GM12878 (cell line): Measurements from ENCODE around the gene SFT2D2. TPM values are rescaled to one million over a fixed set of nuclear protein-coding genes. Genes with fewer than 3 reads are reported as not detected.

Experiments used
- ATAC-seq: fragments of 200-7000 bp; cut with Tn5 transposase; 3 replicates; pipeline ENCODE4 v1.9.1; 2020; ENCODE audit warnings: mild to moderate bottlenecking, moderate library complexity
- BruUV-seq: library from RNA; stranded (reverse); fragments of 400-500 nt; replicated peaks from 2 replicates; lab custom pipeline; 2021; lab: Mats Ljungman, UMichigan
- CTCF ChIA-PET: fragments of 300-600 bp; sonication (Branson Sonifier 250); formaldehyde crosslinking; extraction: SDS; loops from one replicate; lab custom pipeline; 2021; ENCODE audit warnings: inconsistent platforms; lab: Yijun Ruan, JAX
- POLR2A ChIA-PET: fragments of 350-600 bp; formaldehyde crosslinking; extraction: SDS; loops from one replicate; lab custom pipeline; 2021; ENCODE audit warnings: inconsistent platforms; lab: Charles Lee
- RAD21 ChIA-PET: fragments of 300-600 bp; sonication (Branson Sonifier 250); formaldehyde crosslinking; loops from one replicate; lab custom pipeline; 2023; ENCODE audit warnings: antibody characterized with exemption; ENCODE audit not compliant: unreplicated experiment; lab: Charles Lee
- SMC1A ChIA-PET: fragments of 300-600 bp; sonication (Branson Sonifier 250); formaldehyde crosslinking; loops from one replicate; lab custom pipeline; 2023; ENCODE audit not compliant: unreplicated experiment, uncharacterized antibody; lab: Charles Lee
- DNase-seq: peaks from one replicate; pipeline ENCODE4 v3.0.0-alpha.2; 2011; ENCODE audit warnings: low read depth, low spot score
- FAIRE-seq: peaks from 3 replicates; lab custom pipeline; 2011; peaks lifted over from hg19 to GRCh38; lab: Jason Lieb, UNC
- H2AFZ ChIP-seq: 2 replicates; pipeline ENCODE4 v1.6.0; 2011; ENCODE audit warnings: low read depth, low read length, control low read depth; ENCODE audit not compliant: control insufficient read depth
- H3K27ac ChIP-seq: 2 replicates; pipeline ENCODE4 v1.5.1; 2011; ENCODE audit warnings: control low read depth; ENCODE audit not compliant: control insufficient read depth, insufficient read depth
- H3K27me3 ChIP-seq, 2 experiments: replicated peaks in 1 of 2; 2 replicates each; pipeline versions ENCODE4 v1.6.0 to v1.6.1; 2011; ENCODE audit warnings: low read length in 1 of 2; ENCODE audit not compliant: control insufficient read depth in 2 of 2, insufficient read depth in 2 of 2
- H3K36me3 ChIP-seq, 2 experiments: 2 replicates each; pipeline ENCODE4 v1.5.1; 2011; ENCODE audit warnings: low read length in 1 of 2; ENCODE audit not compliant: control insufficient read depth in 2 of 2, insufficient read depth in 2 of 2
- H3K4me1 ChIP-seq: 2 replicates; pipeline ENCODE4 v1.6.1; 2011; ENCODE audit warnings: mild to moderate bottlenecking, low read length, moderate library complexity, mixed read lengths; ENCODE audit not compliant: control insufficient read depth, insufficient read depth
- H3K4me2 ChIP-seq: 2 replicates; pipeline ENCODE4 v1.6.0; 2011; ENCODE audit warnings: control low read depth; ENCODE audit not compliant: control insufficient read depth, insufficient read depth
- H3K4me3 ChIP-seq: fragments of 200-600 bp; sonication (generic); 2 replicates; pipeline ENCODE4 v1.5.1; 2016
- H3K79me2 ChIP-seq: 2 replicates; pipeline ENCODE4 v1.6.0; 2011; ENCODE audit warnings: low read length; ENCODE audit not compliant: control insufficient read depth, insufficient read depth
- H3K9ac ChIP-seq: 2 replicates; pipeline ENCODE4 v1.8.0; 2011; ENCODE audit warnings: low read length, control low read depth, mixed read lengths; ENCODE audit not compliant: control insufficient read depth, insufficient read depth
- H3K9me3 ChIP-seq: replicated peaks from 3 replicates; pipeline ENCODE4 v1.5.1; 2011; ENCODE audit warnings: mild to moderate bottlenecking, low read length; ENCODE audit not compliant: control insufficient read depth, insufficient read depth
- H4K20me1 ChIP-seq: 2 replicates; pipeline ENCODE4 v1.6.0; 2011; ENCODE audit not compliant: control insufficient read depth, insufficient read depth
- ASH2L ChIP-seq: fragments of 300-600, 200-600 bp; sonication (generic); IDR thresholded peaks from 2 replicates; pipeline ENCODE4 v1.6.1; 2017; ENCODE audit warnings: low read depth, mild to moderate bottlenecking, borderline replicate concordance
- CEBPB ChIP-seq, 2 experiments: fragments of 150-350 bp in 1 of 2; IDR thresholded peaks; 2 replicates each; pipeline ENCODE4 v1.6.1; 2012 to 2014; ENCODE audit warnings: low read depth in 2 of 2, low read length in 2 of 2, borderline replicate concordance in 1 of 2, inconsistent platforms in 1 of 2
- ETV6 ChIP-seq, 2 experiments: fragments of 450-650 bp in 1 of 2; IDR thresholded peaks in 1 of 2; conservative IDR thresholded peaks in 1 of 2; 2 replicates each; pipeline ENCODE4 v1.6.1; 2014; ENCODE audit warnings: antibody characterized with exemption in 1 of 2, borderline replicate concordance in 1 of 2, low read depth in 1 of 2, mild to moderate bottlenecking in 1 of 2, moderate library complexity in 1 of 2
- GABPA ChIP-seq: IDR thresholded peaks from 2 replicates; pipeline ENCODE4 v1.6.1; 2014; ENCODE audit warnings: antibody characterized with exemption, low read depth, mild to moderate bottlenecking, inconsistent platforms
- IRF4 ChIP-seq: IDR thresholded peaks from 2 replicates; pipeline ENCODE4 v1.6.1; 2011; ENCODE audit warnings: low read depth, low read length
- PAX8 ChIP-seq: fragments of 450-650 bp; IDR thresholded peaks from 2 replicates; pipeline ENCODE4 v1.6.1; 2017; ENCODE audit warnings: mild to moderate bottlenecking, moderate library complexity
- PKNOX1 ChIP-seq: fragments of 450-650 bp; IDR thresholded peaks from 2 replicates; pipeline ENCODE4 v1.6.1; 2016; ENCODE audit warnings: mild to moderate bottlenecking
- RELA ChIP-seq: fragments of 450-650 bp; IDR thresholded peaks from 2 replicates; pipeline ENCODE4 v1.8.0; 2014; ENCODE audit warnings: borderline replicate concordance; ENCODE audit not compliant: partially characterized antibody
- SPI1 ChIP-seq: IDR thresholded peaks from 2 replicates; pipeline ENCODE4 v1.6.1; 2011; ENCODE audit warnings: low read depth, mild to moderate bottlenecking, low read length, moderate library complexity, borderline replicate concordance; ENCODE audit not compliant: insufficient read depth
- STAT3 ChIP-seq: IDR thresholded peaks from 2 replicates; pipeline ENCODE4 v1.6.1; 2011; ENCODE audit warnings: low read depth, low read length, improper control_type of control experiment
- SUZ12 ChIP-seq: fragments of 200-600 bp; sonication (generic); IDR thresholded peaks from one replicate; pipeline ENCODE4 v1.6.1; 2018; ENCODE audit warnings: antibody characterized with exemption, mild to moderate bottlenecking; ENCODE audit not compliant: unreplicated experiment
- TBL1XR1 ChIP-seq: IDR thresholded peaks from 2 replicates; pipeline ENCODE4 v1.6.1; 2012; ENCODE audit warnings: low read depth, low read length, improper control_type of control experiment
- WGBS: methylation state at CpG from one replicate; pipeline ENCODE4 v1.1.6; 2016; ENCODE audit warnings: low lambda C conversion rate; ENCODE audit not compliant: insufficient replicate concordance, insufficient coverage; ENCODE audit errors: missing lambda C conversion rate; 5-methylcytosine and 5-hydroxymethylcytosine counted together
- in situ Hi-C: fragments of 300-500 bp; cut with MboI; formaldehyde crosslinking; loops from 9 replicates; pipeline ENCODE4 v1.14.3; 2018; ENCODE audit warnings: mixed read lengths
- intact Hi-C: fragments of 100-400 bp; cut with micrococcal nuclease; formaldehyde crosslinking; loops from one replicate; pipeline ENCODE4 v1.14.2; 2022; ENCODE audit not compliant: unreplicated experiment
- polyA plus RNA-seq, 11 experiments: library from polyadenylated mRNA; depleted of rRNA in 4 of 11; unstranded in 6 of 11; stranded (reverse) in 5 of 11; fragments of >200 nt; fragmentation: Nextera tagmentation in 4 of 11; fragmentation: Illumina TruSeq in 1 of 11; extraction: Ambion mirVana in 4 of 11; extraction: Trizol in 1 of 11; gene quantifications; 1 replicate in 1 of 11; 2 replicates in 10 of 11; pipeline versions ENCODE4 v1.2.1 to v1.2.3, GENCODE V29; 2011 to 2016; ENCODE audit warnings: inconsistent platforms in 2 of 11, missing spikeins in 2 of 11, low read depth in 1 of 11
- total RNA-seq, 4 experiments: library from RNA; depleted of rRNA in 3 of 4; stranded (reverse); fragments of >200 nt in 3 of 4; fragmentation: Illumina TruSeq in 1 of 4; extraction: Trizol in 1 of 4; gene quantifications; 2 replicates each; pipeline versions ENCODE4 v1.2.1 to v1.2.3, GENCODE V29; 2013 to 2021
- TF ChIP-seq, protein P1 (sequence below): IDR thresholded peaks from 2 replicates; pipeline ENCODE4 v1.6.1; 2012; ENCODE audit warnings: low read depth, low read length, improper control_type of control experiment
- TF ChIP-seq, protein P2 (sequence below): IDR thresholded peaks from 2 replicates; pipeline ENCODE4 v1.6.1; 2011; ENCODE audit warnings: low read depth, low read length, improper control_type of control experiment, borderline replicate concordance
- TF ChIP-seq, protein P3 (sequence below): fragments of 450-650 bp; formaldehyde crosslinking; IDR thresholded peaks from 2 replicates; pipeline ENCODE4 v1.4.0; 2022; ENCODE audit warnings: mild to moderate bottlenecking, moderate library complexity

SFT2D2 gene
- total and polyA plus RNA-seq, 10 of the 15 experiments (the other 5 are each of a cell fraction or from before 2014, with no cell fraction given), result 5.6 to 49.6 (median 24.9) TPM

DNA sequence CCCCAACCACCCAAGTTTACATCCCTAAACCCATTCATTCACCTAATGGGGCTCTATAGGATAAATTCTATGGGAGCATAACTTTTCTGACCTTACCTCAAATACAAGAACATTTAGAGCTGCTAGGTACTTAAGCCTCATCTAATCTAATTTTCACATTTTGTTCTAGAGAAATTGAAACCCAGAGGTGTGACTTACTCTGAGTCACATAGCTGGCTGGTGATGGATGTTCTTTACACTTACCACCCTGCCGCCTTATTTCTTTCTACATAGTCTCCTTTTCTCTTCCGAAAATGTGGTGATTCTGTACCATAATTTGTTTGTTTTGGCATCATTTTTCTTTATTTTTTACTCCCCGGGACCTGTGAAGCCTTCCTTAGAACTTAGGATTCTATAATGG is 26.7 kb upstream of the SFT2D2 start:
- ATAC-seq (no peak), FAIRE-seq (no peak), DNase-seq (no peak)
- POLR2A ChIA-PET, result no interaction called here
- CTCF ChIA-PET, result interaction anchor here (0.9 kb wide), 1 partner anchor 114 kb away, joined by 3 read pairs; no protein-coding TSS in a partner anchor
- Histone ChIP-seq H3K27me3 (no peaks in the 10 kb centered on the region), H3K36me3 (peaks cover 0 to 15% of the 10 kb centered on the region in 2 experiments; a peak in 3 of 4 replicates), H3K9me3 (no peaks in the 10 kb centered on the region), H3K9ac (no peak overlapping the region), H3K4me1 (no peaks in the 10 kb centered on the region), H4K20me1 (no peaks in the 10 kb centered on the region), H2AFZ (no peak overlapping the region), H3K79me2 (no peaks in the 10 kb centered on the region), H3K4me3 (no peak overlapping the region), H3K4me2 (no peak overlapping the region), H3K27ac (no peak overlapping the region)
- intact Hi-C loops, result no loop called here
- in situ Hi-C loops, result no loop called here
- SMC1A ChIA-PET, result interaction anchor here (1.4 kb wide), 1 partner anchor 19 kb away, joined by 3 read pairs; no protein-coding TSS in a partner anchor
- no TSS peak for BruUV-seq
- WGBS, result 65% methylated on average over 3 of the region's 3 CpGs
- RAD21 ChIA-PET, result no interaction called here
- no peak for TF ChIP-seq IRF4
- TF ChIP-seq SUZ12, result no peak
- TF ChIP-seq GABPA, result no peak
- TF ChIP-seq STAT3, result no peak
- TF ChIP-seq ETV6 (conservative IDR thresholded peaks at IDR 0.05 in 1 of 2, IDR thresholded peaks at IDR 0.05 in 1 of 2; ENCODE audit: borderline replicate concordance in 1 of 2, low read depth in 1 of 2), result no peak
- TF ChIP-seq, protein P1, sequence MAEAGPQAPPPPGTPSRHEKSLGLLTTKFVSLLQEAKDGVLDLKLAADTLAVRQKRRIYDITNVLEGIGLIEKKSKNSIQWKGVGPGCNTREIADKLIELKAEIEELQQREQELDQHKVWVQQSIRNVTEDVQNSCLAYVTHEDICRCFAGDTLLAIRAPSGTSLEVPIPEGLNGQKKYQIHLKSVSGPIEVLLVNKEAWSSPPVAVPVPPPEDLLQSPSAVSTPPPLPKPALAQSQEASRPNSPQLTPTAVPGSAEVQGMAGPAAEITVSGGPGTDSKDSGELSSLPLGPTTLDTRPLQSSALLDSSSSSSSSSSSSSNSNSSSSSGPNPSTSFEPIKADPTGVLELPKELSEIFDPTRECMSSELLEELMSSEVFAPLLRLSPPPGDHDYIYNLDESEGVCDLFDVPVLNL, result no peak
- TF ChIP-seq CEBPB (IDR thresholded peaks at IDR 0.05; ENCODE audit: borderline replicate concordance in 1 of 2, low read depth in 2 of 2, low read length in 2 of 2), result no peak
- TF ChIP-seq SPI1, result no peak
- TF ChIP-seq, protein P2, sequence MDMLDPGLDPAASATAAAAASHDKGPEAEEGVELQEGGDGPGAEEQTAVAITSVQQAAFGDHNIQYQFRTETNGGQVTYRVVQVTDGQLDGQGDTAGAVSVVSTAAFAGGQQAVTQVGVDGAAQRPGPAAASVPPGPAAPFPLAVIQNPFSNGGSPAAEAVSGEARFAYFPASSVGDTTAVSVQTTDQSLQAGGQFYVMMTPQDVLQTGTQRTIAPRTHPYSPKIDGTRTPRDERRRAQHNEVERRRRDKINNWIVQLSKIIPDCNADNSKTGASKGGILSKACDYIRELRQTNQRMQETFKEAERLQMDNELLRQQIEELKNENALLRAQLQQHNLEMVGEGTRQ, result no peak
- no peak for TF ChIP-seq PAX8
- no peak for TF ChIP-seq RELA
- no peak for TF ChIP-seq PKNOX1
- TF ChIP-seq ASH2L, result no peak
- TF ChIP-seq, protein P3, sequence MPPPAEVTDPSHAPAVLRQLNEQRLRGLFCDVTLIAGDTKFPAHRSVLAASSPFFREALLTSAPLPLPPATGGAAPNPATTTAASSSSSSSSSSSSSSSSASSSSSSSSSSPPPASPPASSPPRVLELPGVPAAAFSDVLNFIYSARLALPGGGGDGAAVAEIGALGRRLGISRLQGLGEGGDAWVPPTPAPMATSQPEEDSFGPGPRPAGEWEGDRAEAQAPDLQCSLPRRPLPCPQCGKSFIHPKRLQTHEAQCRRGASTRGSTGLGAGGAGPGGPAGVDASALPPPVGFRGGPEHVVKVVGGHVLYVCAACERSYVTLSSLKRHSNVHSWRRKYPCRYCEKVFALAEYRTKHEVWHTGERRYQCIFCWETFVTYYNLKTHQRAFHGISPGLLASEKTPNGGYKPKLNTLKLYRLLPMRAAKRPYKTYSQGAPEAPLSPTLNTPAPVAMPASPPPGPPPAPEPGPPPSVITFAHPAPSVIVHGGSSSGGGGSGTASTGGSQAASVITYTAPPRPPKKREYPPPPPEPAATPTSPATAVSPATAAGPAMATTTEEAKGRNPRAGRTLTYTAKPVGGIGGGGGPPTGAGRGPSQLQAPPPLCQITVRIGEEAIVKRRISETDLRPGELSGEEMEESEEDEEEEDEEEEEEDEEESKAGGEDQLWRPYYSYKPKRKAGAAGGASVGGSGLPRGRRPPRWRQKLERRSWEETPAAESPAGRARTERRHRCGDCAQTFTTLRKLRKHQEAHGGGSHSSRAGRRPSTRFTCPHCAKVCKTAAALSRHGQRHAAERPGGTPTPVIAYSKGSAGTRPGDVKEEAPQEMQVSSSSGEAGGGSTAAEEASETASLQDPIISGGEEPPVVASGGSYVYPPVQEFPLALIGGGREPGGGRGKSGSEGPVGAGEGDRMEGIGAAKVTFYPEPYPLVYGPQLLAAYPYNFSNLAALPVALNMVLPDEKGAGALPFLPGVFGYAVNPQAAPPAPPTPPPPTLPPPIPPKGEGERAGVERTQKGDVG (CRISPR knock-in tag), result no peak
- no peak for TF ChIP-seq TBL1XR1
